Measurements from ENCODE around the gene ETV6. TPM values are rescaled to one million over a fixed set of nuclear protein-coding genes. Genes with fewer than 3 reads are reported as not detected.

The ETV6 gene
- total RNA-seq, 1 donor from 2014 or later, result 14.7 TPM

DNA sequence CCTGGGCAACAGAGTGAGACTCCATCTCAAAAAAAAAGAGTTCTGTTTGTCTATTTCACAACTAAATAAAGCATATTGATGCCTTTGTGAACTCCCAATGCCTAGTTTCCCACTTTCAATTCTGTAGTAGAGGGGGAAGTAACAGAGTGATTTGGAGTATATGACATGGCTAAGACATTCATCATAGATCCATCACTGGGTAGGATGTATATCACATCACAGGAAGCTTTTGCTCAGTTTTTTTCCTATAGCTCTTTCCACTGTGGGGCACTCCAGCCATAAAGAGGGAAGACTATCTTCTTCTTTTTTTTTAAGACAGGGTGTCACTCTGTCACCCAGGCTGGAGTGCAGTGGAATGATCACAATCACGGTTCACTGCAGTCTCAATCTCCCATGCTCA is 267.3 kb downstream of the ETV6 start:
- H3K36me3 ChIP-seq, result no peaks in the 10 kb centered on the region
- DNase-seq (ENCODE audit: extremely low spot score in 2 of 2), result no peak
- no peak overlapping the region for H3K4me3 ChIP-seq
- intact Hi-C loops (cut with DNase I), result no loop called here
- no peak overlapping the region for H3K27ac ChIP-seq
- no peaks in the 10 kb centered on the region for H3K27me3 ChIP-seq
- H3K9me3 ChIP-seq, result no peaks in the 10 kb centered on the region
- no peaks in the 10 kb centered on the region for H3K4me1 ChIP-seq
- TF ChIP-seq POLR2AphosphoS5 (IDR thresholded peaks at IDR 0.05; ENCODE audit: insufficient read depth in 1 of 2, low read depth in 1 of 2) (no peak), POLR2A (IDR thresholded peaks at IDR 0.05) (no peak)
- TF ChIP-seq, protein P1, sequence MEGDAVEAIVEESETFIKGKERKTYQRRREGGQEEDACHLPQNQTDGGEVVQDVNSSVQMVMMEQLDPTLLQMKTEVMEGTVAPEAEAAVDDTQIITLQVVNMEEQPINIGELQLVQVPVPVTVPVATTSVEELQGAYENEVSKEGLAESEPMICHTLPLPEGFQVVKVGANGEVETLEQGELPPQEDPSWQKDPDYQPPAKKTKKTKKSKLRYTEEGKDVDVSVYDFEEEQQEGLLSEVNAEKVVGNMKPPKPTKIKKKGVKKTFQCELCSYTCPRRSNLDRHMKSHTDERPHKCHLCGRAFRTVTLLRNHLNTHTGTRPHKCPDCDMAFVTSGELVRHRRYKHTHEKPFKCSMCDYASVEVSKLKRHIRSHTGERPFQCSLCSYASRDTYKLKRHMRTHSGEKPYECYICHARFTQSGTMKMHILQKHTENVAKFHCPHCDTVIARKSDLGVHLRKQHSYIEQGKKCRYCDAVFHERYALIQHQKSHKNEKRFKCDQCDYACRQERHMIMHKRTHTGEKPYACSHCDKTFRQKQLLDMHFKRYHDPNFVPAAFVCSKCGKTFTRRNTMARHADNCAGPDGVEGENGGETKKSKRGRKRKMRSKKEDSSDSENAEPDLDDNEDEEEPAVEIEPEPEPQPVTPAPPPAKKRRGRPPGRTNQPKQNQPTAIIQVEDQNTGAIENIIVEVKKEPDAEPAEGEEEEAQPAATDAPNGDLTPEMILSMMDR (IDR thresholded peaks at IDR 0.05), result no peak

DNA sequence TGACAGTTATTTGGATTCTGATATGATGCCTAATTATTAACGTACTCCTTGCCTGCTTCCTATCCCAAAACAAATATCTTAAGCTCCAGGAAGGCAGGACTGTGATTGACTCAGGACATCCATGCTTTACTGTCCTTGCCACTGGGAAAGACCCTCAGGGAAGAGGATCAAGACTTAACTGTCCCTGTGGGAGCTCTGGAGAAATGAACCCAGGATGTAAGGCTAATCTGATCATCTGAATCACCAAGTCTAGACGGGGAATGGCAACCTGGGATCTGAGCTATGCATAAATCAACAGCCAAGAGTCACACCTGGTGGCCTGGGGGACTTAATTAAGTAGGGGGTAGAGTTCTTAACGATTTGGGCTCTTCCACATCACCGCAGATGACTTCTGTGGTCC is 268.0 kb downstream of the ETV6 start:
- TF ChIP-seq POLR2A (IDR thresholded peaks at IDR 0.05), result no peak
- TF ChIP-seq, protein P1 (IDR thresholded peaks at IDR 0.05), result no peak
- intact Hi-C loops (cut with DNase I), result no loop called here
- no peaks in the 10 kb centered on the region for H3K4me1 ChIP-seq
- no peak overlapping the region for H3K4me3 ChIP-seq
- H3K27ac ChIP-seq, result no peak overlapping the region
- no peaks in the 10 kb centered on the region for H3K36me3 ChIP-seq
- no peaks in the 10 kb centered on the region for H3K9me3 ChIP-seq
- no peaks in the 10 kb centered on the region for H3K27me3 ChIP-seq
- no peak for DNase-seq (ENCODE audit: extremely low spot score in 2 of 2)

DNA sequence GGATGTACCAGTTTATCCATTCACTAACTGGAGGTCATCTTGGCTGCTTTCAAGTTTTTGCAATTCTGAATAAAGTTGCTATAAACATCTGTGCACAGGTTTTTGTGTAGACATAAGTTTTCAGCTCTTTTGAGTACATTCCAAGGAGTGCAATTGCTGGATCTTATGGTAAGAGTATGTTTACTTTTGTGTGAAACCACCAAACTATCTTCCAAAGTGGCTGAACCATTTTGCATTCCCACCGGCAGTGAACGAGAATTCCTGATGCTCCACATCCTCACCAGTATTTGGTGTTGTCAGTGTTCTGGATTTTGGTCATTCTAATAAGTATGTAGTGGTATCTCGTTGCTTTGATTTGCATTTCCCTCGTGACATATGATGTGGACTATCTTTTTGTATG is 270.8 kb downstream of the ETV6 start:
- no peak overlapping the region for H3K4me3 ChIP-seq
- TF ChIP-seq POLR2AphosphoS5 (IDR thresholded peaks at IDR 0.05; ENCODE audit: insufficient read depth in 1 of 2, low read depth in 1 of 2), result no peak
- TF ChIP-seq, protein P1 (IDR thresholded peaks at IDR 0.05), result no peak
- TF ChIP-seq POLR2A (IDR thresholded peaks at IDR 0.05), result no peak
- intact Hi-C loops (cut with DNase I), result no loop called here
- H3K27me3 ChIP-seq, result no peaks in the 10 kb centered on the region
- no peaks in the 10 kb centered on the region for H3K36me3 ChIP-seq
- DNase-seq (ENCODE audit: extremely low spot score in 2 of 2), result no peak
- H3K4me1 ChIP-seq, result no peaks in the 10 kb centered on the region
- no peak overlapping the region for H3K27ac ChIP-seq
- no peaks in the 10 kb centered on the region for H3K9me3 ChIP-seq

DNA sequence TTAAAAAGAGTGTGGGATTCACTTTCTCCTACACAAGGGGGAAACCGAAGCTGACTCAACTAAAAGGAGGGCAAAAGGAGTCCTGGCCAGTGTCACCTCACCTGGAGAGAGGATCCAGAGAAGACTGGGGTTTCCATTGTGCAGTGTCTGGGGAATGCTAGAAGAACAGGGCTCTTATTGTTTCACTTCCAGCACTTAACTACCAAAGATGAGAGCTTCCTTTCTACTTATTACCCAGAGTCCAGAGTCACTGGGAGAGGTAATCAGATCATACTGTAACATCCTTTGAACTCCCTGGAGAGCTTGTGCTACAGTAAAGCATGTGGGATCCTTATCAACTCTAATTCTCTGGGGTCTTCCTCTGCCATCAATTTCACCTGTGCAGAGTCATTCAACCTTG is 272.9 kb downstream of the ETV6 start:
- Histone ChIP-seq H3K27ac (no peak overlapping the region), H3K4me1 (no peaks in the 10 kb centered on the region)

DNA sequence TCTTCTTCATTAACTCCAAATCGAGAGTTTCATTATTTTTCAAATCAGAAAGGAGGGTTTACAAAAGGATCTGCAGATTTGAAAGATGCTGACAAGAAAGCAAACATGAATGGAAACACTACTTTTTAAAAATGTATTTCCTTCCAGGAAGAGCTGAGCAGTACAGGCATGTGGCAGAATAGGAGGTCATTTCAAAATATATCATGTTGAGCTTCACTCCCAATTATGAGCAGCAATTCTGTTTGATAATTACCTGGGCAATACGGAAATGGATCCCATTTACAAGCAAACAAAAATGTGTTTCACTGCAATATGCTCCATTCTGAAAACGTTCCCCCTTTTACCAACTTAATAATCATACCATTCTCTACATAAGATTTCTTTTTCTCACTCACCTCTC is 273.6 kb downstream of the ETV6 start:
- Histone ChIP-seq H3K4me1 (no peaks in the 10 kb centered on the region), H3K4me3 (no peak overlapping the region), H3K9me3 (no peaks in the 10 kb centered on the region), H3K36me3 (no peaks in the 10 kb centered on the region), H3K27ac (no peak overlapping the region), H3K27me3 (no peaks in the 10 kb centered on the region)
- TF ChIP-seq POLR2AphosphoS5 (IDR thresholded peaks at IDR 0.05; ENCODE audit: insufficient read depth in 1 of 2, low read depth in 1 of 2), result no peak
- TF ChIP-seq POLR2A (IDR thresholded peaks at IDR 0.05), result no peak
- TF ChIP-seq, protein P1 (IDR thresholded peaks at IDR 0.05), result no peak
- DNase-seq (ENCODE audit: extremely low spot score in 2 of 2), result no peak
- intact Hi-C loops (cut with DNase I), result no loop called here

More for the DNA sequence above, 272.9 kb downstream of the ETV6 start:
- intact Hi-C loops (cut with DNase I), result no loop called here
- H3K36me3 ChIP-seq, result no peaks in the 10 kb centered on the region
- DNase-seq (ENCODE audit: extremely low spot score in 2 of 2), result no peak
- no peak overlapping the region for H3K4me3 ChIP-seq
- H3K9me3 ChIP-seq, result no peaks in the 10 kb centered on the region
- no peak for TF ChIP-seq POLR2A (IDR thresholded peaks at IDR 0.05)
- TF ChIP-seq, protein P1 (IDR thresholded peaks at IDR 0.05), result no peak
- TF ChIP-seq POLR2AphosphoS5 (IDR thresholded peaks at IDR 0.05; ENCODE audit: insufficient read depth in 1 of 2, low read depth in 1 of 2), result no peak
- H3K27me3 ChIP-seq, result no peaks in the 10 kb centered on the region

Data from vagina (tissue), 2 donors.